ENCODE data around the gene B2M. TPM values are rescaled to one million over a fixed set of nuclear protein-coding genes. Genes with fewer than 3 reads are reported as not detected.

The B2M gene
- total and polyA plus RNA-seq, 10 of the 15 experiments (the other 5 are each of a cell fraction or from before 2014, with no cell fraction given): 2,901 to 22,794 (median 8,374) TPM

DNA sequence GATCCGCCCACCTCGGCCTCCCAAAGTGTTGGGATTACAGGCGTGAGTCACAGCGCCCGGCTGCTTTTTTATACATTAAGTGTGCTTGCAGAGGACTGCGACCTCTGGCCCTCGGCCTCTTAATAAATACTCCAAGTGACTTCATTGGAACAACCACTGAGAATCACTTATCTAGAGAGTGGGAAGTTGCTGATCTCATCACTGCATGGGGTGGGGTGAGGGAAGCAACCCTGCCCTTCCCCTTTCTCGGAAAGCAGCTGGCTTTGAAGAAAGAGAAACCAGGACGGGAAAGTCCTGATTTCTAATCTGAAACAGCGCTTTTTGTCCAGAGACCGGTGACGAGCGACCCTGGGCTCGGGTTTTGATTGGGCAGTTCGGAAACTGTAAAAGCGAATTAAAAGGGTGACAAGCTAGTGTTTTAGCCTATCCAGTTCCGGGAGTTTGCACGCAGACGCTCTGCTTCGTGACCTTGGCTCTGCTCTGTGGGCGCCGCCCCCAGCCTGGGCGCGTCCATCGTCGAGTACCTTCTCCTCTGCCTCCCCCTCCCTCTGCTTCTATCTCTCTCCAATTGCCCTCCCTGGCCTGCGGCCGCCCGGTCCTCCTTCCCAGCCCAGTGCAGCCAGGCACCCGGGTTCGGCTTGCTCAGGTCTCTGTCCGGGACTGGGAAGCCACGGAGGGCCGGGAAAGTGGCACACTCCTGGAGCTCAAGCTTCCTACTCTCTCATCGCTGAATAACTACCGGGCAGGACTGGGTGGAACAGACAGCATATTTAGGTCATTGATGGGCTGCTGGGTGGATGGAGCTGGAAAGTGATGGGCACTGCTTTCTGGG, 17.5 kb downstream of the B2M start (continued):
- peak; percentile 51 for TF ChIP-seq E4F1 (IDR thresholded peaks at IDR 0.05; ENCODE audit: borderline replicate concordance, partially characterized antibody)
- TF ChIP-seq CREB1 (IDR thresholded peaks at IDR 0.05; ENCODE audit: low read depth): peak; percentile 97
- peak; percentile 59 for TF ChIP-seq E2F8 (IDR thresholded peaks at IDR 0.05; ENCODE audit: low read depth, partially characterized antibody)
- peak; percentile 97 for TF ChIP-seq IKZF1 (conservative IDR thresholded peaks at IDR 0.05)
- peak; percentile 98 for TF ChIP-seq NR2F1 (conservative IDR thresholded peaks at IDR 0.05)
- no peak for TF ChIP-seq ASH2L (IDR thresholded peaks at IDR 0.05; ENCODE audit: borderline replicate concordance, low read depth)
- peak; percentile 97; the same call in 1 of the 2 replicates for TF ChIP-seq WRNIP1 (IDR thresholded peaks at IDR 0.05; ENCODE audit: borderline replicate concordance, low read depth, low read length)
- peak; percentile 61; the same call in 1 of the 2 replicates for TF ChIP-seq JUNB (IDR thresholded peaks at IDR 0.05)
- TF ChIP-seq RFX5 (IDR thresholded peaks at IDR 0.05; ENCODE audit: low read depth, low read length): peak; percentile 99
- TF ChIP-seq REST (IDR thresholded peaks at IDR 0.05; ENCODE audit: low read depth, low read length): no peak
- TF ChIP-seq MEF2A (IDR thresholded peaks at IDR 0.05; ENCODE audit: insufficient read depth, low read depth, low read length): peak; percentile 67
- TF ChIP-seq POLR2A (IDR thresholded peaks at IDR 0.05; ENCODE audit: low read depth, low read length): peak; percentile 92
- TF ChIP-seq HCFC1 (IDR thresholded peaks at IDR 0.05; ENCODE audit: low read length): peak; percentile 14; the same call in 1 of the 2 replicates
- no peak for TF ChIP-seq CEBPZ (IDR thresholded peaks at IDR 0.05; ENCODE audit: low read depth, low read length)
- TF ChIP-seq ATF3 (IDR thresholded peaks at IDR 0.05; ENCODE audit: borderline replicate concordance, extremely low read depth, low read depth, low read length): no peak
- TF ChIP-seq ATF7 (IDR thresholded peaks at IDR 0.05; ENCODE audit: low read depth): peak; percentile 97
- TF ChIP-seq SUZ12 (IDR thresholded peaks at IDR 0.05; ENCODE audit: unreplicated experiment): no peak
